ENCODE data around the gene LIMD2.

The LIMD2 gene

DNA sequence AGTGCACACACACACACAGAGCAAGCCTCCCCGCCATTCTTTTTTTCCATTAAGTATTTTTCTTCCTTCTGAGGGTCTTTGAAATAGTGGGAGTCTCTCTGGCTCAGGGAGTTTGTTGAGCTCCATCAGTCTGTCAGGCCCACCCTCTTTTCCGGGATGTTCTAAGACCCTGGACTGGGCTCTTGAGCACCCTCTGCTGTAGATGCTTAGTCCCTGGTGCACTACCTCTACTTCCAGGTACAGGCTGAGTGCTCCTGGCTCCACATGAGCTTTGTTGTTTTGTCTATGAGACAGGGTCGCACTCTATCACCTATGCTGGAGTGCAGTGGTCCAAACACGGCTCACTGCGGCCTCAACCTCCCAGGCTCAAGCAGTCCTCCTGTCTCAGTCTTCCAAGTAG, 20.7 kb downstream of the LIMD2 start:
- DNase-seq, result no peak

DNA sequence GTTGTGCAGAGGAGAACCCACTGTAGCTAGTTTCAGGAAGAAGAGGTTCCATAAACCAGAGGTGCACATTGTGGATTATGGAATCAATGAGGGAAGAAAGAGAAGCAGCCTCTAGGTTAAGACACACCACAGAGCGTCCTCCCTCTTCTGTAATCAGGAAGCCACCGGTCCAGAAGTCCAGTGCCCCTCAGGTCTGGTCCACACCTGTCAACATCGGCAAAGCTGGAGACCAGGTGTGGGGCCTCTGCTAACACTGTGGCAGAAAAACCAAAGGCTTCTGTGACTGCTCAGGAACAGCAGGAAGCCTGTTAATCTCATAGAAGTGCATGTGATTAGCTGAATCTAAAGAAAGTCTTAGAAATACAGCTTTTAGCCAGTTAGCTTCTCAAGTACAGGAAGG, 23.3 kb downstream of the LIMD2 start:
- no peak for DNase-seq

DNA sequence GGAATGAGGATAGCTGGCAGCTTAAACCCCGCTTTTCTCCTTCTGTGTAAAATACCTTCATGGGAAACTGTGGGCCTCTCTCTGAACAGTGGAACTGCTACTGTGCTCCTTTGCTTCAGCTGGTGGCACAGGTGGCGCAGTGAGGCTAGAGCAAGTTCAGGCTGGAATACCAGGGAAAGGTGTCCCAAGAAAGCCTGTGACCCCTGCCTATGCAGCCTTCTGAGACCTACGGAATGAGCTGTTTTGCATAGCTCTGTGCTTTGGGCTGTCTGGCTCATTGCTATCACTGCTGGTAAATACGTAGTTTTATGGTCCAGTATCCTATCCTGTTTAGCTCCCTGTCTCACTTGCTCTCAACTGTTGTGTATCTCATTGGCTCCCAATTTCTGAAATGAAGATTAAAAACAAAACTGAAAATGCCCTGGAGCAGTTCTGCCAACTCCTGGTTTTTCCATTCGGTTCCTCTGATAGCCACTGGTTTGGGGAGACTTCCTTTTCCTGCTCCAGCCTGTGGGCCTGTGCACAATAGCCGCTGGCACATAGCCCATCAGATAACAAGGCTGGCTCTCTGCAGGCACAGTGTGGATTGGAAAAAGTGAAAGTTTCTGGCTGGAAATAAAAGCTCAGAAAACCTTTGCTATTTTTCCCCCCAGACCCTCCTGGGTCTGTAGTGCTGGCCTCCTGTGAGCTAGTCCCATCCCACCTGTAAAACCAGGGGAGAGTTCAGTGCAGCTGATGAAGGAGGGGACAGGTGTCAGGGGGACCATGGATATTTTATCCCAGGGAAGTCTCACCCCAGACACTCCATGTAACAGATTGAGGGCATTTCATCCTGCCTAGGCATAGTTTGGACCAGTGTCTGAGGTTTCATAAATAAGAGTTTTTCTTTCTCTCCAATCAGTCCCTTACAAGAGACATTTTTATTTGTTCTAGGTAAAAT, 24.0 kb downstream of the LIMD2 start:
- no peak for DNase-seq

DNA sequence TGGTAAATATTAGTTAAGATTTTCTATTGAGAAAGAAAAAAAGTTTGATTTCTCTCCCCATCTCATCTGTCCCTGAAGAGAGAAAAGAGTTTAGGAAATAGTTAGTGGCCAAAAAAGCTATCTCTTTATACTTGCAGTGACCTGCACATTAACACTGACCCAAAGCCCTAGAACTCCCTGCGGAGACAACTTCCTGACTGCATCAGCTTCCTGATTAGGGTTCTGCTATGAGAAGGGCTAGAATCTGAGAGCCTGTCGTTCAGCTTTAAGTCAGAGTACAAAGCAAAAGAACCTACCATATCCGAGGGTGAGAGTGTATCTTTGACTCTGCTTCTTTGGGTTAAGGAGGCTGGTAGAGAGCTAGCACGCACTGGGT, 24.7 kb downstream of the LIMD2 start:
- DNase-seq, result no peak

DNA sequence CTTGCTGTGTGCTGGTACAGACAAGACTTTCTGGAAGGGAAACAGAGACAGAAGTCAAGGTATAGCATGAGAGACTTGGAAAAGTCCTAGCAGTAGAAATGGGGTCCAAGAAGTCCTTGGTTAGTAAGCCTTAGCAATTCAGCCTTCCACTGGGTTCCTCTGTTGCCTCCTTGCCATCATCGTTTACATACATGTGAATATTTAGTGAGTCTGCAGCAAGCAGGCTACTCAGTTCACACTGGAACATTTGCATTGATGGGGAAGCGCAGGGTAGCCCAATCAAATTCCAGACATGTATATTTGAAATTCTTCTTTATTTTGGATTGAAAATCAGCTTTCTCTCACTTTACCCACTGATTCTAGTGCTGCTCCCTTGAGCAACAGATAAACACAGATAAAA, 27.1 kb downstream of the LIMD2 start:
- no peak for DNase-seq

DNA sequence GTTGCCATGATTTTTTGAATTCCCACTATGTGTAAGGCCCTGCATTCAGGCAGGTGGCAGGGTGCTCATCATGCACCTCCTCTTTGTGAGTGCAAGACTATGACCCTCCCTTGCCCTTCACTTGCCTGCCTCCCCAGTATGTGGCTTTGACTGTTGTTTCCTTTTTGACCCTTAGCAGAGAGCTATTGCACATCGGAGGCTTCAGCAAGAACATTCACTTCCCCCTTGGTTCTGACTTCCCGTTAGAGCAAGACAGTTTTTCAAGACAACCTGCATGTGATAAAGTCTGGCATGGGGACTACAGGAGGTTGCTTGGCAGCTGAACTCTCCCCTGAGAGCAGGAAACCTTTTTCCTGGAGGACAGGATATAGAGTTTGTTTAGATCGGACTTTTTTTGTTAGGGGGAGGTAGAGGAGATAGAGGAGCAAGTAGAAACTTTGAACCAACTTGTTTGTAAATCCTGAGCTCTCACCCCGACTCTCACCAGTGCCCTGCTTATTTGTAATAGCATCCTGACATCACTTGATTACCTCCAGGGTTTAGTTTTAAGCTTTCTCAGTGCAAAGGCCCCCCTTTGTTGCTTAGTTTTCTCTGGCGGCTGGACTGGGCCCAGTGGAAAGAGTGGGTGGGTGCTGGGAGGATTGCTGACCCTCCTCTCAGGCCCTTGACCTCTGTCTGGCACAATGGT, 34.3 kb downstream of the LIMD2 start:
- peak; percentile 5 for DNase-seq

DNA sequence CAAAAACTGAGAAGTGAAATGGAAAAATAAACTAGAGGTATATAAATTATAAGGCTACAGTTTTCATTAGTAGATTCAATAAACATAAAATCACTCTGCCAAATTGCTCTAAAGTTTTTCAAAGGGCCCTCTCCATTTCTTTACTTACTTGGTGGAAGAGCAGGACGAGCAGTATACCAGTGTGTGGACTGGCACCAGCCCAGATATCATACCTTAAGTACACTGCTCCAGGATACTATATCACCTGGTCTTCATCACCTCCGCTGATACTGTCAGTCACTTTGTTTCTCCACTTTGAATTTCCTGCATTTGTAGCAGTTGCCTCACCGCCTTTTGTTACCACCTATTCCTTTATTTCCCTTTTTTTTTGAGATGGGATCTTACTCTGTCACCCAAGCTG, 40.1 kb downstream of the LIMD2 start:
- DNase-seq, result no peak

DNA sequence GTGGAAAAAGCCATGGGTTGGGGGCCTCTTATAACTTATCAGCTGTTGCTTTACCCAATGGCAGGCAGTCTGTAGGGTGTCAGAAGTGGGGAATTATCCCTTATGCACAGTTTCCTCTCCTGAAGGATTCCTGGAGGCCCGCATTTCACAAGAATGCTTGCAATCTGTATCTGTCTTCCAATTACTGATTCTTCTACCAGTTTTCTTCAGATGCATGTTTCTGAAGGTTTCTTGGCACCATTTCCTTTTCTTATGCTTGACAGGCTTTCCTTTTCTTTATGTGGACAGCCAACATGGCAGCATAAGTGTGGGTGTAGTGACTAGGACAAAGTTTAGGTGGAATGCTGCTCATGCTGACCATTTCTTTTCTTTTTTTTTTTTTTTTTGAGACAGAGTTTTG, 41.6 kb downstream of the LIMD2 start:
- DNase-seq, result no peak

DNA sequence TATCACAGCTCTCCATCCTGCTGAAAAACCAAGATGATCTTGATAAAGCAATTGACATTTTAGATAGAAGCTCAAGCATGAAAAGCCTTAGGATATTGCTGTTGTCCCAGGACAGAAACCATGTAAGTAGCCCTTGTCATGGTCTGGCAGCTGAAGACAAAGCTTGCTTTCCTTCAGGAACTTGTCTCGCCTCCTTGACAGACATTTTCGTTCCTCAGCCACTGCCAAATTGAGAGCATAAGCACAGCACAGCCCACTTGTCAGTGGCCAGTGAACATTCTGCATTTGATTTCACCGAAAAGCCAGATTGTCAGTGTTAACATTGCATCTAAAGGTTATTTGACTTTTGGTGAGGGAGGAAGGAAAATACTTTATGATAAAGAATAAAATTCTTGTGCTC, 42.1 kb downstream of the LIMD2 start:
- DNase-seq, result no peak

DNA sequence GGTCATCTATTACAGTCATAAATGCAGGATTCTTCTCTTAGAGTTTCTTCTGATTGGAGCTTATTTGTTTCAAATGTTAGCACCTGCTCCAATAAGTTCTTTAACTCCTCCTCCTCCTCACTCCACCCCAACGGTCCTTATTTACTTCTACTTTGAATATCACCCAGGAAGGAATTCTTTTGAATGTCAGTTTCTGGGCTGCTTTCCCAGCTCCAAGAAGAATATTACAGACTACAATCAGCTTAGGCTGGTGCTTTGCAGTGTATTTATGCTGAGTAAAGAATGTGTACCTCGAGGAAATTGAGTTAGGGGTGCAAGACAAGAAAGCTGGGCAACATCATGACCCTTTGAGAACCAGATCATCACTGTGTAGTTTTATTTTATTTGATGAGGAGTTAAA, 46.9 kb downstream of the LIMD2 start:
- no peak for DNase-seq

DNA sequence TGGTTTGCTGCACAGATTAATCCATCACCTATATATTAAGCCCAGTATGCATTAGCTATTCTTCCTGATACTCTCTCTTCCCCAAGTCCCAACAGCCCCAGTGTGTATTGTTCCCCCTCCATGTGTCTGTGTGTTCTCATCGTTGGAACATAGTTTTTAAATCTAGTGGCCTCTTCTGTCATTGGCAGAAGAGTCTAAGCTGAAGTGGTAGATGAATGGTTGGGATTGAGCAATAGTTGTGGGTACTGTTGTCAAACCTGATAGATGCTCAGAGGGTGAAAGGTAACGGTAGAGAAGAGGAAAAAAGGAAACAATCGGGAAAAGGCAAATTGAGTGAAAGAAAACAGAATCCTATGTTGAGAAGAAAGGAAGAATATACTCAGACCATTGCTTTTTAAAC, 47.8 kb downstream of the LIMD2 start:
- DNase-seq, result no peak

DNA sequence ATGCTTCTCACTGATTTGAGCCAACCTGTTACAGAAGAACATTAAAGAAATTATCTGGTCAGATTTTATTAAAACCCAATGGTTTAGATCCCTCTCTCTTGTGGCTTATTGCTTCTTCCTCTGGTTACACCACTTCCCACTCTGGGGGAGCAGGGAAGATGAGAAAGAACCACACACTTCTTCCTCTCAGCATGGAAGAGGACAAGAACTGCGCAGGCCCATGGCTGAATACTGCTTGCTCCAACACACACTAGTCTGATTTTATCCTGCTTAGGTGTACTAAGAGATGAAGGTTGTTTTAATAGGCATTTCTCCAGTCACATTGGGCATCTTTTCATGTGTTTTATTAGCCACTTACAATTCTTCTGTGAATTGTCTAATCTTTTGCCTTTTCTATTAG, 50.1 kb downstream of the LIMD2 start:
- no peak for DNase-seq

DNA sequence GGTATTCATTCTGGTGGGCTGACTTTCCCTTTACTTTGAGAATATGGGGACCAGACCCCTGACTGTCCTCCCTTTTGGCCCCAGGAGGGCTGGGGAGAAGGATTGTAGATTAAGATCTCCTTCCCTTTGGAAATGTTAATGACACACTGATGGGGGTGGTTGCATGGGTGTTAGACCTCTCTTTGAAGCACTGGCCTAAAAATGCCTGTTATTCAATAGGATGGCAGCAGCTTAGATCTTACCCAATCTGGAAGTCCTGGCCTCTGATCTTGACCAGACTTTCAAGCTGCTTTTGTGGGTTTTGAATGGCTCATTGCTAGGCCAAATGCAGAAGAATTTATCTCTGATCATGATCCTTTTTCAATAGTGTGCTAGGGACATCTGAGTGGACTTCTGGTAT, 52.0 kb downstream of the LIMD2 start:
- no peak for DNase-seq

DNA sequence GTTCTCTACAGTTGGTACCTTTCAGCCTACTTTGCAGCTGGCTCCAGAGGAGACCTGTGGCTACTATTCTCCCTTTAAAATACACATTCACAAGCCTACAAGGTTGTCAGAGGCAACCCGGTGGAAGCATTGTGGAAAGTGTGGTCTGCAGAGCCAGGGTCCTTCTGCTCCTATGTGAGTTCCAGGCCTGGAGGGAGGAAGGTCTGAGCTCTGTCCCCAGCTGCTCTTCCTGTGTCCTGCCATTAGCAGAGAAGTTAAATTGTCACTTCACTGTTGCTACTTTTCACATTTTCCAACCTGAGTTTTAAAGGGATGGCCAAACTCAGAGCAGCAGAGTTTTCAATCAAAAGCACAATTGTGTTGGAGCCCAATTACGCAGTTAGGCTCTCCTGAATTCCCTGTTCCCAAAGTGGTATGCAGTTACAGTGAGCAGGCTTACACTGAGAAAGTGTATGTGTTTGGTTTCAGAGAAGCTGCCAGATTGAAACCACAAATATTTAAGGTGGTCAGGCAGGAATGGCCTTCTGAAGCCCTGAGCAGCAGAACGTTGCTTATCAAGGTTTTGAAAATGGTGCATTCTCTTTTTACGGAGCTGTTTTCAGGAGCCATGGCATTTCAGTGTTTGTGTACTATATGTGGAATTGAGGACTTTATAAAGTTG, 52.7 kb downstream of the LIMD2 start:
- no peak for DNase-seq

DNA sequence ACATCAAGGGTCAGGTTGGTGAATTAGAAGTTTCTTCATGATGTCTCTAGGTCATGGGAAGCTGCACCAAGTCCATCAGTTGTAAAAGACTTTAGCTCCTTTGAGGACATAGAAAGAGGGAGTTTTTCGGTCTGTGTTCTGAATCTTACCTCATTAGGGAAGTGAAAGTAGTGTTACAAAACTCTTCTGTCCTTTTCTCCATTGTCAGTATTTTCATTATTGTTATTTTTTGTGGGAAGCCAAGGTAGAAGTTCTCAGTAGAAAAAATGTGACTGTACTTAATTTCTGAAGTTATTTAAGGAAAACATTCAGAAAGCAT, 53.5 kb downstream of the LIMD2 start:
- DNase-seq, result no peak

All from NCI-H1694 treated with DMSO at 0.1 percent for 48 hours (cell line).